IPS DF 6.9 (cell line): ENCODE results near the gene CLIC4.
"Not testable (repeated sequence)": the region's sequence is repeated elsewhere in the genome, so short reads cannot be mapped to it uniquely, and the experiment has no call there.

Source experiments
- DNase-seq: peaks from one replicate; pipeline ENCODE4 v3.0.0-alpha.2; 2013; ENCODE audit warnings: low read depth, low spot score
- H3K27ac ChIP-seq: one replicate; pipeline ENCODE4 v1.5.1; 2013; ENCODE audit warnings: low read length, control low read depth
- H3K27me3 ChIP-seq: 2 replicates; pipeline ENCODE4 v1.6.1; 2013; ENCODE audit warnings: mild to moderate bottlenecking, low read length; ENCODE audit not compliant: control insufficient read depth, insufficient read depth
- H3K36me3 ChIP-seq: 2 replicates; pipeline ENCODE4 v1.6.1; 2013; ENCODE audit warnings: low read length; ENCODE audit not compliant: control insufficient read depth, insufficient read depth
- H3K4me1 ChIP-seq: 2 replicates; pipeline ENCODE4 v1.6.1; 2013; ENCODE audit warnings: low read length; ENCODE audit not compliant: control insufficient read depth, insufficient read depth
- H3K4me3 ChIP-seq: 2 replicates; pipeline ENCODE4 v1.5.1; 2013; ENCODE audit warnings: mild to moderate bottlenecking, low read length
- H3K9me3 ChIP-seq: 2 replicates; pipeline ENCODE4 v1.6.1; 2013; ENCODE audit warnings: low read length, inconsistent platforms; ENCODE audit not compliant: control insufficient read depth, insufficient read depth
- WGBS: extraction: QIAGEN DNeasy Blood & Tissue Kit; methylation state at CpG from one replicate; pipeline ENCODE4 v1.1.7; 2013; ENCODE audit warnings: mixed read lengths, missing lambda C conversion rate; ENCODE audit not compliant: insufficient read length, insufficient coverage; 5-methylcytosine and 5-hydroxymethylcytosine counted together

The CLIC4 gene

DNA sequence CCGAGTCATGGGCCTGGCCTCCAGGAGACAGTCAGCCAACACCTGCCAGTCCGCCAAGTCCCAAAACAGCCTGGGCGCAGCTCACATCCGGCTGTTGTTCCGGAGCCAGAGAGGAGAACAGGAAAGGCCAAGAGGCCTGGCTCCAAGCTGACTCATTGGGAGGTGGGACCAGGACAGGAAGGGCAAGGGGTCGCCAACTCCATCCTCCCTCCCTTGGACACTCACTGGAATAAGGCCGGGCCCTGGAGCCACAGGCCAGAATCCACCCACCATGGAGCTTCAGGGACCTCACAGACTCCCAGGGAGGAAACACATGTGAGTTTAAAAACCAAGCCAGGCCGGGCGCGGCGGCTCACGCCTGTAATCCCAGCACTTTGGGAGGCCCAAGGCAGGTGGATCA is 25.1 kb upstream of the CLIC4 start:
- Histone ChIP-seq H3K36me3 (no peaks in the 10 kb centered on the region), H3K27me3 (no peaks in the 10 kb centered on the region), H3K27ac (no peak overlapping the region), H3K4me3 (no peak overlapping the region), H3K9me3 (no peaks in the 10 kb centered on the region; the same call in 1 of the 2 replicates), H3K4me1 (0 out of 2 replicates have a peak, but pooled peaks cover 2% of the 10 kb centered on the region)
- no CpG with 5 or more reads among the region's 12 CpGs for WGBS
- no peak for DNase-seq

DNA sequence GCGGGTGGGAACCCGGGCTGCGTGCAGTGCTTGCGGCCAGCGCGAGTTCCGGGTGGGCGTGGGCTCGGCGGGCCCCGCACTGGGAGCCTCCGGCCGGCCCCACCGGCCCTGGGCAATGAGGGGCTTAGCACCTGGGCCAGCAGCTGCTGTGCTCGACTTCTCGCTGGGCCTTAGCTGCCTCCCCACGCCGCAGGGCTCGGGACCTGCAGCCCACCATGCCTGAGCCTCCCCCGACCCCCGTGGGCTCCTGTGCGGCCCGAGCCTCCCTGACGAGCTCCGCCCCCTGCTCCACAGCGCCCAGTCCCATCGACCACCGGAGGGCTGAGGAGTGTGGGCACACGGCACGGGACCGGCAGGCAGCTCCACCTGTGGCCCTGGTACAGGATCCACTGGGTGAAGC is 23.7 kb upstream of the CLIC4 start:
- H3K27me3 ChIP-seq: no peaks in the 10 kb centered on the region
- H3K36me3 ChIP-seq: no peaks in the 10 kb centered on the region
- H3K27ac ChIP-seq: no peak overlapping the region
- no peak for DNase-seq
- H3K4me1 ChIP-seq: 0 out of 2 replicates have a peak, but pooled peaks cover 2% of the 10 kb centered on the region
- WGBS: no CpG with 5 or more reads among the region's 31 CpGs
- no peak overlapping the region for H3K4me3 ChIP-seq
- no peaks in the 10 kb centered on the region; the same call in 1 of the 2 replicates for H3K9me3 ChIP-seq

- not testable (repeated sequence) for H3K27me3 ChIP-seq, DNase-seq, H3K27ac ChIP-seq, H3K4me1 ChIP-seq, H3K36me3 ChIP-seq, H3K4me3 ChIP-seq, H3K9me3 ChIP-seq
- WGBS: no CpG with 5 or more reads among the region's 21 CpGs
These were observed 22.9 kb upstream of the CLIC4 start for GRCh38 chr1:24722073-24723035.

DNA sequence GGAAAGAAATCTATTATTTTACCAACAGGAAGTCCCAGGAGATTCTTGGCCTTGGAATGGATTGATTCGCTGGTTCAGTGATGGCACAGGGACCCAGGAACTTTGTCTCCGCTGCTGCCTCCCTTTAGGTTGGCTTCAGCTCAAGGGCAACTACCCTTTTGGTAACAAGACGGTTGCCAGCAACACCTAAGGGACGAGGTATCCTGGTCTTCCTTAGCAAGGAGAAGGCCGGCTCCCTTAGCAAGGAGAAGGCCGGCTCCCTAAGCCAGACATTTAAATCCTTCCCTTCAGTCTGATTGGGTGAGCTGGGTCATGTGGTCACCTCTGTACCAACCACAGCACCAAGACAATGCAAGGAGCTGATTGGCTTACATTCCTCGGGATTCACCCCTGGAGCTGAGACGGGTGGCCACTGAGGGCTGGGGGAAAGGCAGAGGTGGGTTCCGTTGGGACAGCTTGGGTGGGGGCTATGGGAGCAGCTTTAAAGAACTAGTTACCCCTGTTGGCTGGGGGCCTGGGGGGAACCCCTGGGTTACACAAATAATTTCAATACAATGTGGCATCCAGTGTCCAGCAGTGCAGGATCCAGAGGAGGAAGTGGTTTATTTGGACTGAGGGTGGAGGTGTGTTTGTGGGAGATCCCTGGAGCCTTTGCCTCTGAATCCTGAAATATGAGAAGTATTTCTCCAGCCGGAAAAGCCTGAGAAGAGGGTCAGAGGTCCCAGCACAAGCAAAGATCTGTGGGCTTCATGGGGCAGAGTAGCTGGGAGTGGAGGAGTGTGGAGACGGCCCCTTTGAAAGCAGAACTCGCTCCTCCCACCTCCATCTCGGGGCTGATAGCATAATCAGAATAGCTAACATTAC is 20.7 kb upstream of the CLIC4 start:
- Histone ChIP-seq H3K36me3 (no peaks in the 10 kb centered on the region), H3K27ac (no peak overlapping the region), H3K4me1 (peaks cover 4% of the 10 kb centered on the region; the same call in 1 of the 2 replicates), H3K27me3 (no peaks in the 10 kb centered on the region), H3K9me3 (no peaks in the 10 kb centered on the region), H3K4me3 (no peak overlapping the region)
- no peak for DNase-seq
- no CpG with 5 or more reads among the region's 13 CpGs for WGBS

DNA sequence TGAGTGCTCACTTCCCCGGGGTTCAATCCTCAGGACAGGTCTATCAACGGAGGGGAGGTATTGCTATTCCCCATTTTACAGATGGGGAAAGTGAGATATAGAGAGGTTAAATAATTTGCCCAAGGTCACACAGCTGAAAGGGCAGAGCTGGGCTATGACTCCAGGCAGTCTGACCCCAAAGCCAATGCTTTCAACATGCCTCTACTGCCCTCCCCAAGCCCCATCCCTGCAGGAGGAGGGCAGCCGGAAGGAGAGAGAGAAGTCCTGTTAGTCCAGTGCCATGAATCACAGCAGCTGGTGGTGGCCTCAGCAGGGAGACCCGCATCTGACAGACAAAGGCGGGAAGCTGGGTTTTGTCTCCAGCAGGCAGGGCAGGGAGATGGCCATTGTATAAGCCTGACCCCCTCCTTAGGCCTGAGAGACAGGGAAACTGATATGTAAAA is 20.0 kb upstream of the CLIC4 start:
- H3K4me1 ChIP-seq: peaks cover 4% of the 10 kb centered on the region; the same call in 1 of the 2 replicates
- no CpG with 5 or more reads among the region's 5 CpGs for WGBS
- H3K4me3 ChIP-seq: no peak overlapping the region
- DNase-seq: no peak
- no peaks in the 10 kb centered on the region for H3K9me3 ChIP-seq
- H3K27me3 ChIP-seq: no peaks in the 10 kb centered on the region
- no peaks in the 10 kb centered on the region for H3K36me3 ChIP-seq
- no peak overlapping the region for H3K27ac ChIP-seq

GRCh38 chr1:24726741-24727140 is 18.5 kb upstream of the CLIC4 start:
- no peak overlapping the region; the same call in 1 of the 2 replicates for H3K4me3 ChIP-seq
- H3K27me3 ChIP-seq: no peaks in the 10 kb centered on the region
- H3K36me3 ChIP-seq: no peaks in the 10 kb centered on the region
- no CpG with 5 or more reads among the region's 4 CpGs for WGBS
- no peaks in the 10 kb centered on the region for H3K9me3 ChIP-seq
- H3K4me1 ChIP-seq: peaks cover 4% of the 10 kb centered on the region; the same call in 1 of the 2 replicates
- H3K27ac ChIP-seq: no peak overlapping the region
- no peak for DNase-seq

GRCh38 chr1:24727501-24728216 is 17.6 kb upstream of the CLIC4 start:
- no peak overlapping the region for H3K27ac ChIP-seq

DNA sequence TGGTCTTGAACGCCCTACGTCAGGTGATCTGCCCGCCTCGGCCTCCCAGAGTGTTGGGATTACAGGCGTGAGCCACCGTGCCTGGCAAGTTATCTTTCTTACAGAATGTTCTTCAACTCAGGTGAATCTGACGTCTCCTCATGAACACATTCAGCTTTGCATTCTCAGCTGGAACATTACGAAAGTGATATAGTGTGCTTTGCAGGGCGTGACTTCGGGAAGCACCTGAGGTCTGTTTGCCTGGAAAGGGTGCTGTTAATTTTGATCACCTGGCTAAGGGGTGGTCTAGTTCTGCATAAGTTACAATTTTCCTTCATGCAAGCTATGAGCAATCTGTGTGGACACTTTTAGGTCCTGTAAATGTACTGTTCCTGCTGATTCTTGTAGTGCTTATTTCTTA is 16.3 kb upstream of the CLIC4 start:
- Histone ChIP-seq H3K36me3 (no peaks in the 10 kb centered on the region), H3K27me3 (no peaks in the 10 kb centered on the region), H3K27ac (no peak overlapping the region), H3K4me3 (no peak overlapping the region), H3K9me3 (no peaks in the 10 kb centered on the region), H3K4me1 (peaks cover 4% of the 10 kb centered on the region; the same call in 1 of the 2 replicates)
- no peak for DNase-seq
- WGBS: no CpG with 5 or more reads among the region's 10 CpGs

More at GRCh38 chr1:24727501-24728216, 17.6 kb upstream of the CLIC4 start:
- no CpG with 5 or more reads among the region's 9 CpGs for WGBS
- DNase-seq: no peak
- no peaks in the 10 kb centered on the region for H3K27me3 ChIP-seq
- peaks cover 4% of the 10 kb centered on the region; the same call in 1 of the 2 replicates for H3K4me1 ChIP-seq
- no peaks in the 10 kb centered on the region for H3K36me3 ChIP-seq
- no peaks in the 10 kb centered on the region for H3K9me3 ChIP-seq
- H3K4me3 ChIP-seq: no peak overlapping the region

DNA sequence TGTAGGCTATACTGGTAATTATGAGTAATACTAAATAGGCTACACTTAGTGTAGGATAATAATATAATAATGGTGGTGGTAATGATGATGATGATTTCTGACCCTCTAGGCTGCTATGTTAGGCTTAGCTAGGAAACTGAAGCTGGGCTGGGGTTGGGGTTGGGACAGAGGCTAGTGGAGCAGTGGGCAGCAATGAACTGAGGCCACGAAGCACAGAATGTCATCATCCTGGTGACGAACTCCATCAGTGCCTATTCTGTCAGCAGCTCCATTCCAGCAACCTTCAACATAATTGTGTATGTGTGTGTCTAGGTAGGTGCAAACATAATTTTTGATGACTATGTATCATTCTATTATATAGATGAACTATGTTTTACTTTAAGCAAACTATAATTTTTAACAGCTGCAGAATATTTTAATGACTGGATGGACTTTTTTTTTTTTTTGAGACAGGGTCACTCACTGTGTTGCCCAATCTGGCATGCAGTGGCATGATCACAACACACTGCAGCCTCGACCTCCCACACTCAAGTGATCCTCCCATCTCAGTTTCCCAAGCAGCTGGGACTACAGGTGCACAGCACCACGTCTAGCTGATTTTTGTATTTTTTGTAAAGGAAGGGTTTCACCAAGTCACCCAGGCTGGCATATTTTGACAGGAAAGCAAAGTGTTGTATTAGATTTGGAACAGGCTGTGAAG is 12.9 kb upstream of the CLIC4 start:
- no peaks in the 10 kb centered on the region for H3K27me3 ChIP-seq
- no peak for DNase-seq
- no peaks in the 10 kb centered on the region for H3K9me3 ChIP-seq
- no CpG with 5 or more reads among the region's 4 CpGs for WGBS
- no peak overlapping the region for H3K4me3 ChIP-seq
- no peaks in the 10 kb centered on the region for H3K4me1 ChIP-seq
- H3K27ac ChIP-seq: no peak overlapping the region
- H3K36me3 ChIP-seq: no peaks in the 10 kb centered on the region
